Neural progenitor cell (in vitro differentiated cells): Measurements from ENCODE around the gene GP5.

ENCODE experiments used
- EZH2phosphoT487 ChIP-seq: fragments of 200-600 bp; sonication (generic); IDR thresholded peaks from 2 replicates; pipeline ENCODE4 v1.6.1; 2017; ENCODE audit warnings: antibody characterized with exemption
- TF ChIP-seq, protein P1 (sequence below): fragments of 200-600 bp; sonication (generic); IDR thresholded peaks from 2 replicates; pipeline ENCODE4 v1.5.1; 2017; ENCODE audit warnings: antibody characterized with exemption, mild to moderate bottlenecking

DNA sequence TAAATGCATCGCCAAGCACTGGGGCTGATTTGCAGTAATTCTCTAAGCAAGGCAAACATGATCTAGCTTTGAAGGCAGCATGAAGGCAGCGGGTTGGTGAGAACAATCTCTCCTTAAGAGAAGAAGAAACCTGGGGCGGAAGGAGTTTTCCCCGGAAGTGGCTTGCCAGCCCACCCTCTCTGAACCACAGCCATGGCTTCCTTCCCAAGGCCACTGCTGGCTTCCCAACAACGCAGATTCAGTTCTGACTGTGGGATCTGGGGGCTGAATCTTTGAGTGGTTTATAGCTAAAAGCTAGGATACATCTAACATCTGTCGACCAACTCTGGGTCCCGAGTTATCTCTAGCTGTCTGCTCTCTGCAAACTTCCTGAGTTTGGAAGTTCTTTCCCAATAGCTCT lies 43.7 kb downstream of the GP5 start:
- TF ChIP-seq, protein P1, sequence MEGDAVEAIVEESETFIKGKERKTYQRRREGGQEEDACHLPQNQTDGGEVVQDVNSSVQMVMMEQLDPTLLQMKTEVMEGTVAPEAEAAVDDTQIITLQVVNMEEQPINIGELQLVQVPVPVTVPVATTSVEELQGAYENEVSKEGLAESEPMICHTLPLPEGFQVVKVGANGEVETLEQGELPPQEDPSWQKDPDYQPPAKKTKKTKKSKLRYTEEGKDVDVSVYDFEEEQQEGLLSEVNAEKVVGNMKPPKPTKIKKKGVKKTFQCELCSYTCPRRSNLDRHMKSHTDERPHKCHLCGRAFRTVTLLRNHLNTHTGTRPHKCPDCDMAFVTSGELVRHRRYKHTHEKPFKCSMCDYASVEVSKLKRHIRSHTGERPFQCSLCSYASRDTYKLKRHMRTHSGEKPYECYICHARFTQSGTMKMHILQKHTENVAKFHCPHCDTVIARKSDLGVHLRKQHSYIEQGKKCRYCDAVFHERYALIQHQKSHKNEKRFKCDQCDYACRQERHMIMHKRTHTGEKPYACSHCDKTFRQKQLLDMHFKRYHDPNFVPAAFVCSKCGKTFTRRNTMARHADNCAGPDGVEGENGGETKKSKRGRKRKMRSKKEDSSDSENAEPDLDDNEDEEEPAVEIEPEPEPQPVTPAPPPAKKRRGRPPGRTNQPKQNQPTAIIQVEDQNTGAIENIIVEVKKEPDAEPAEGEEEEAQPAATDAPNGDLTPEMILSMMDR: no peak
- no peak for TF ChIP-seq EZH2phosphoT487
